ENCODE data around the gene RSPH1. TPM values are rescaled to one million over a fixed set of nuclear protein-coding genes. Genes with fewer than 3 reads are reported as not detected.

The RSPH1 gene
- total RNA-seq, 2 experiments from 2014 or later, result 0.21 to 0.34 TPM

DNA sequence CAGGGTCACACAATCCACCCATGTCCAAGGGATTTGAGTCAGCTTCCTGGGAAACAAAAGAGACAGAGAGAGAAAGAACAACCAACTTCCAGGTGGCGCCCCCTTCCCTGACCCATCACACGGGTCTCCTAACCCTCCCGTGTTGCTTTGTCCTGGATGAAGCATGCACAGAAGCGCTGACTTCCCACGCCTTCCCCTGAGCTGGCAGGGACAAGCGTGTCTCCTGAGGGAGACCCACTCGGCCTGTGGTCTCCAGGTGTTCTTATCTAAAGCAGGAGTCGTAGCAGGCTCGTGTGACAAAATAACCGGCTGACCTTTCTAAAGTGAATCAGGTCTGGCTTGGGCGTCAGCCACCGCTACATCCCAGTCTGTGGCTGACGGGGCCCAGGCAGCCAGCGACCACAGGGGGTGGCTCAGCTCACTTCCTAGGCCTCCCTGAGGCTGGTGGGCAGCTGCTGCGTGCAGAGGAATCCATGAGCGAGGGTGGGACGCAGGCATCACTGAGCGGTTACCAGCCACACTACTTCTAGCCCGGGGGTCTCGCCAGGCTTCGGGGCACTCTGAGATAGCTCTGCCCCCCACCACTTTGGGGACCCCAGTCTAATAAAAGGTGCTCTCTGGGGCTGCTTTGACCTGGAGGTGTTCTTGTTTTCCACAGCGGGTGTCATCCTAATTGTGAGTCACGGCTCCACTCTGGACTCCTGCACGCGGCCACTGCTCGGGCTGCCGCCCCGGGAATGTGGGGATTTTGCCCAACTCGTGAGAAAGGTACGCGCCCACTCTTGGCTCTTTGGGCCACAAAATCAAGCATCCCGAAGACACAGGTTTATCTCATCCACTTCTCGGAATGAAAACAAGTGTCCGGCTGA lies 51.9 kb downstream of the RSPH1 start:
- Mint-ChIP-seq H3K27me3 (no peaks in the 10 kb centered on the region), H3K9me3 (ENCODE audit: low read depth) (peaks cover 4% of the 10 kb centered on the region), H3K36me3 (ENCODE audit: low read depth) (peaks cover 78% of the 10 kb centered on the region), H3K4me1 (peaks cover 47% of the 10 kb centered on the region), H3K4me3 (no peak overlapping the region), H3K27ac (peak overlapping the region; percentile 45)
- no peak for ATAC-seq
- ChIA-PET POLR2A (no interaction called here), CTCF (interaction anchor here (0.7 to 1.4 kb wide), 3 partner anchors 65 to 106 kb away, joined by 3 read pairs; no protein-coding TSS in a partner anchor)
- intact Hi-C loops (cut with DNase I, micrococcal nuclease), result no loop called here
- DNase-seq, result no peak

DNA sequence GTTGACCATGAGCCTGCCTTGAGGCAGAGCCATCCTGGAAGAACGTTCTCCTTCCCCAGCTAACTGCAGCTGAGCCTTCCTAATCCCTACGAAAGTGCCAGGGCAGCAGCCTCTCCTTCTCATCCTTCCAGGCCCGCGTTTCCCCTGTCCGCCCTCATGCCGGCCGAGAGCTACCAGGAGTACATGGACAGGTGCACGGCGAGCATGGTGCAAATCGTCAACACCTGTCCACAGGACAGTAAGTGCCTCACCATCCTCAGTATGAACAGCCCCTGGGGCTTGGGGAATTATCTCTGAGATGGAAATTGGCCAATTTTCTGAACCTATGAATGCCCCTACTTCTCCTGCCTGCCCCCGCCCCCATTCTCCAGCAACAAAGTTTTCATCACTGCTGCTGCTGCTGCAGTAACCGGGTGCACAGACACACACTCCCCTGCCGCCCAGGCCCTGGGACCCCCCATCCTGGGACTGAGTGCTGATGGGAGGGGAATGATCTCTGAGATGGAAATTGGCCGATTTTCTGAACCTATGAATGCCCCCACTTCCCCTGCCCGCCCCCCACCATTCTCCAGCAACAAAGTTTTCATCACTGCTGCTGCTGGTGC lies 52.7 kb downstream of the RSPH1 start:
- Mint-ChIP-seq H3K9me3 (ENCODE audit: low read depth) (peaks cover 4% of the 10 kb centered on the region), H3K27me3 (no peaks in the 10 kb centered on the region), H3K4me1 (peaks cover 48% of the 10 kb centered on the region), H3K36me3 (ENCODE audit: low read depth) (peaks cover 85% of the 10 kb centered on the region), H3K27ac (peak overlapping the region; percentile 45), H3K4me3 (no peak overlapping the region)
- no peak for ATAC-seq
- ChIA-PET CTCF (interaction anchor here (2.0 kb wide), 1 partner anchor 133 kb away, joined by 6 read pairs; no protein-coding TSS in a partner anchor), POLR2A (no interaction called here)
- intact Hi-C loops (cut with DNase I, micrococcal nuclease), result no loop called here
- no peak for DNase-seq

- DNase-seq (no peak), ATAC-seq (no peak)
- intact Hi-C loops (cut with DNase I, micrococcal nuclease), result loop anchor here in 1 of 2 experiments (2.0 kb wide), 1 partner anchor 35 kb away; no protein-coding TSS in a partner anchor
- peak overlapping the region; percentile 39 for H3K27ac Mint-ChIP-seq
- CTCF ChIA-PET, result interaction anchor here (0.6 to 2.0 kb wide), 4 partner anchors 49 to 297 kb away, joined by 3 to 6 read pairs (median 4); no protein-coding TSS in a partner anchor
- H3K9me3 Mint-ChIP-seq (ENCODE audit: low read depth), result peaks cover 4% of the 10 kb centered on the region
- peaks cover 51% of the 10 kb centered on the region for H3K4me1 Mint-ChIP-seq
- no peak overlapping the region for H3K4me3 Mint-ChIP-seq
- H3K36me3 Mint-ChIP-seq (ENCODE audit: low read depth), result peaks cover 82% of the 10 kb centered on the region
- POLR2A ChIA-PET, result no interaction called here
- H3K27me3 Mint-ChIP-seq, result no peaks in the 10 kb centered on the region
Observed at GRCh38 chr21:42441963-42442362, 54.1 kb downstream of the RSPH1 start.

DNA sequence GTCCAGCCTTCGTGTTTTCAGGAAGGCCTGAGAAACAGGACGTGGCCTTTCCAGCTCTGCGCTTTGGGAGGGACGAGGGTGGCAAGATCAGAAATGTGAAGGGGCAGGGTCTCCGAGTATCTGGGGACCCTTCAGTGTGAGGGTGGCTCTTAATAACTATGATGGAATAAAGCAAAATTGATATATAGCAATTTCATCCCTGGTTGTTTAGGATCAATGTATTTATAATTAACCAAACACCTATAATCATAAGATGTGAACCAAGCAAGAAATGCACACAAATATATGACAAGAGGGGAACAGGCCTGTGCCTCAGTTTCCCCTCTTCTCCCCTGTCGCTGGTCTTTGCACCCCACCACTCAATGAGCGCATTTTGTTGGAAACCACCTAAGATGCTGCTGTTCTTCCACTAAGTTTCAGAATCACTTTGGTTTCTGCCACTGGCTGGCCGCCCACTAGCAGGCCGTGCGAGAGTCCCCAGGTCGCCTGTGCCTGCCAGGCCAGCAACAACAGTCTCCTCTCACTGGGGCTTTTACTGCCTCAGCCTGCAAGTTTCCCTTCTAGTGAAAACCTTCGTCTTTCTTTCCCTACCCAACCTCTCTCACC lies 55.7 kb downstream of the RSPH1 start:
- peak overlapping the region; percentile 85 for H3K27ac Mint-ChIP-seq

DNA sequence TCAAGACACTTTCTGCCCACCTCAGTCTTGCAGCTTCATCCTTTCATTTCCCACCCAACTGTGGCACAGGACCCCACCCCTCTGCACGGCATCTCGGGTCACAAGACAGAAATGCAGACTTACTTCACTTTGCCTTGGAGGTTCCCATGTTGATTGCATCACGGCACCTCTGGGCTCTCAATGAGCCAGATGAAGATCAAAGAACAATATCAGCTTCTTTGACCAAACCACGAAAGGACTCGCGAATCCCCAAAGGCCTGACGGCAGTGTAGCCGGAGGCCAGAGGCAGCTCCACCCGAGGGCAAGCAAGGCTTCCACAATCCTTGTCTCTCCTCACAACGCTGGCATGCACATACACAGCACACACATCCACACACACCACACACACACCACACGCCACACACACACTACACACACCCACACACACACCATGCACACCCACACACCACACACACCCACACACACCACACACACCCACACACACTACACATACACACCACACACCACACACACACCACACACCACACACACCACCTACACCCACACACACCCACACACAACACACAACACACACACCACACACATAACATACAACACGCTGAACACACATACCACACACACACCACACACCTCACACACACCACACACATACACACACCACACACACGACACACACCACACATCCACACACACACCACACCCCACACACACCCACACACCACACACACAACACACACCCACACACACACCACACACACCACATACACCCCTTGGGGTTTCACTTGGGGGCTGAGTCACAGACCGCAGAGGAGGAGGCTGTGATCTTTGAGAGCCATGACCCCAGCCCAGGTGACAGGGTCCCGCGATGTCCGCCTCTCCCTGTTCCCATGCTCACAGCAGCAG lies 56.5 kb downstream of the RSPH1 start:
- CTCF ChIA-PET, result interaction anchor here (0.6 kb wide), 1 partner anchor 181 kb away, joined by 3 read pairs; no protein-coding TSS in a partner anchor
- H3K36me3 Mint-ChIP-seq (ENCODE audit: low read depth), result peaks cover 80% of the 10 kb centered on the region
- peak; percentile 64 for ATAC-seq
- peaks cover 4% of the 10 kb centered on the region for H3K9me3 Mint-ChIP-seq (ENCODE audit: low read depth)
- H3K27me3 Mint-ChIP-seq, result no peaks in the 10 kb centered on the region
- intact Hi-C loops (cut with DNase I, micrococcal nuclease), result loop anchor here in 1 of 2 experiments (2.0 kb wide), 1 partner anchor 33 kb away; no protein-coding TSS in a partner anchor
- H3K4me3 Mint-ChIP-seq, result no peak overlapping the region
- peaks cover 55% of the 10 kb centered on the region for H3K4me1 Mint-ChIP-seq
- peak overlapping the region; percentile 85 for H3K27ac Mint-ChIP-seq
- DNase-seq, result peak; percentile 66
- POLR2A ChIA-PET, result no interaction called here

More for the DNA sequence above, 55.7 kb downstream of the RSPH1 start:
- Mint-ChIP-seq H3K36me3 (ENCODE audit: low read depth) (peaks cover 80% of the 10 kb centered on the region), H3K4me1 (peaks cover 47% of the 10 kb centered on the region), H3K27me3 (no peaks in the 10 kb centered on the region), H3K4me3 (no peak overlapping the region), H3K9me3 (ENCODE audit: low read depth) (peaks cover 4% of the 10 kb centered on the region)
- CTCF ChIA-PET, result interaction anchor here (0.6 to 1.2 kb wide), 2 partner anchors 11 to 182 kb away, joined by 3 read pairs; no protein-coding TSS in a partner anchor
- ATAC-seq (peak; percentile 67), DNase-seq (peak; percentile 67)
- intact Hi-C loops (cut with DNase I, micrococcal nuclease), result loop anchor here in 1 of 2 experiments (2.0 kb wide), 1 partner anchor 33 kb away; no protein-coding TSS in a partner anchor
- POLR2A ChIA-PET, result interaction anchor here (0.7 kb wide), 1 partner anchor 204 kb away, joined by 3 read pairs; no protein-coding TSS in a partner anchor

- H3K27me3 Mint-ChIP-seq, result no peaks in the 10 kb centered on the region
- peak overlapping the region; percentile 85 for H3K27ac Mint-ChIP-seq
- intact Hi-C loops (cut with DNase I, micrococcal nuclease), result no loop called here
- POLR2A ChIA-PET, result no interaction called here
- ATAC-seq (no peak), DNase-seq (no peak)
- CTCF ChIA-PET, result no interaction called here
- peaks cover 4% of the 10 kb centered on the region for H3K9me3 Mint-ChIP-seq (ENCODE audit: low read depth)
- H3K36me3 Mint-ChIP-seq (ENCODE audit: low read depth), result peaks cover 87% of the 10 kb centered on the region
- H3K4me1 Mint-ChIP-seq, result peaks cover 63% of the 10 kb centered on the region
- no peak overlapping the region for H3K4me3 Mint-ChIP-seq
Observed at GRCh38 chr21:42438316-42439205, 57.5 kb downstream of the RSPH1 start.

DNA sequence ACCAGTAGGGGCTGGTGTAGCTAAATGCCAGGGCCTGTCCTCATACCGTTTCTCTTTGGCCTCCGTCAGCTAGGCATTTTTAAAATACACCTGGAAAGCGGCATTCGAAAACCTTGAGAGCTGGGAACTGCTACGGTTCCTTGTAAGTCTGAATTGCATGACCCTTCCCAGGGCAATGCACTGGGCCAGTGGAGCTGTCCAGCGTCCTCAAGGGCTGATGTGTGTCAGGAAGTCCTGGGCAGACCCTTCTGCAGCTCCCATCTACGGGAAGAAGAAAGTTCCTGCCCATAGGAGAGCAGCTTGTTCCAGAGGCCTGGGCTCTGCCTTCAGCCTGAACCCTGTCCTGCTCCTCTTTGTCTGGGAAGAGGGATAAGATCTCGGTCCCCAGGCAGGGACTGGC lies 58.2 kb downstream of the RSPH1 start:
- Mint-ChIP-seq H3K27ac (no peak overlapping the region), H3K4me1 (peaks cover 66% of the 10 kb centered on the region), H3K27me3 (no peaks in the 10 kb centered on the region), H3K4me3 (no peak overlapping the region), H3K36me3 (ENCODE audit: low read depth) (peaks cover 88% of the 10 kb centered on the region), H3K9me3 (ENCODE audit: low read depth) (peaks cover 4% of the 10 kb centered on the region)
- DNase-seq, result no peak
- ATAC-seq, result no peak
- POLR2A ChIA-PET, result interaction anchor here (0.7 kb wide), 1 partner anchor 523 kb away, joined by 3 read pairs; no protein-coding TSS in a partner anchor
- intact Hi-C loops (cut with DNase I, micrococcal nuclease), result no loop called here
- CTCF ChIA-PET, result no interaction called here

DNA sequence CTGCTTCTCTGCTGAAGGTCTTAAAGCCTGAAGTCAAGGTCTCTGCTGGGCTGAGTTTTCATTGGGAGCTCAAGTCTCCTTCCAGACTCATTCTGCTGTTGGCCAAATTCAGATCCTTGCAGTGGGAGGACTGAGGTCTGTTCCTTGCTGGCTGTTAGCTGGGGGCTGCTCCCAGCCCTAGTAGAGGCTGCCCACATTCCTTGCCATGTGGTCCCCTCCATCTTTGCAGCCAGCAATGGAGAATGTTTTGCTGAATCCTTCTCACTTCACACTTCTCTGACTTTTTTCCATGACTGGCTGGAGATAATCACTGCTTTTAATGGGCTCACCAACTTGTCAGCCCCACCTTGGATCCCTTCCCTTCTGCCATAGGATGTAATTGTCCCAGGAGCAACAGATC lies 59.1 kb downstream of the RSPH1 start:
- POLR2A ChIA-PET, result no interaction called here
- CTCF ChIA-PET, result interaction anchor here (0.7 to 1.1 kb wide), 3 partner anchors 36 to 1266 kb away, joined by 3 read pairs; no protein-coding TSS in a partner anchor
- DNase-seq (no peak), ATAC-seq (no peak)
- Mint-ChIP-seq H3K9me3 (ENCODE audit: low read depth) (peaks cover 11% of the 10 kb centered on the region), H3K27ac (no peak overlapping the region), H3K4me3 (no peak overlapping the region), H3K27me3 (no peaks in the 10 kb centered on the region), H3K36me3 (ENCODE audit: low read depth) (peaks cover 90% of the 10 kb centered on the region), H3K4me1 (peaks cover 68% of the 10 kb centered on the region)
- intact Hi-C loops (cut with DNase I, micrococcal nuclease), result no loop called here

- Mint-ChIP-seq H3K4me1 (peaks cover 64% of the 10 kb centered on the region), H3K4me3 (no peak overlapping the region), H3K27ac (no peak overlapping the region), H3K9me3 (ENCODE audit: low read depth) (peaks cover 11% of the 10 kb centered on the region), H3K27me3 (no peaks in the 10 kb centered on the region), H3K36me3 (ENCODE audit: low read depth) (peaks cover 92% of the 10 kb centered on the region)
- intact Hi-C loops (cut with DNase I, micrococcal nuclease), result no loop called here
- ChIA-PET POLR2A (no interaction called here), CTCF (interaction anchor here (0.9 to 1.1 kb wide), 2 partner anchors 75 to 97 kb away, joined by 3 to 4 read pairs; no protein-coding TSS in a partner anchor)
- no peak for ATAC-seq
- DNase-seq, result no peak
Observed at GRCh38 chr21:42435833-42436232, 60.2 kb downstream of the RSPH1 start.

- ChIA-PET CTCF (interaction anchor here (0.9 kb wide), 1 partner anchor 74 kb away, joined by 4 read pairs; no protein-coding TSS in a partner anchor), POLR2A (no interaction called here)
- Mint-ChIP-seq H3K4me1 (peaks cover 60% of the 10 kb centered on the region), H3K36me3 (ENCODE audit: low read depth) (peaks cover 87% of the 10 kb centered on the region), H3K27me3 (no peaks in the 10 kb centered on the region), H3K9me3 (ENCODE audit: low read depth) (peaks cover 11% of the 10 kb centered on the region), H3K4me3 (no peak overlapping the region), H3K27ac (peak overlapping the region; percentile 79)
- intact Hi-C loops (cut with DNase I, micrococcal nuclease), result no loop called here
- DNase-seq (no peak), ATAC-seq (no peak)
Observed at GRCh38 chr21:42435401-42435800, 60.6 kb downstream of the RSPH1 start.

Data from activated CD4-positive, alpha-beta T cell treated with anti-CD3 and anti-CD28 coated beads for 36 hours (primary cell).